ENCODE data around the gene ACOXL. TPM values are rescaled to one million over a fixed set of nuclear protein-coding genes. Genes with fewer than 3 reads are reported as not detected.
"Not testable (repeated sequence)": the region's sequence is repeated elsewhere in the genome, so short reads cannot be mapped to it uniquely, and the experiment has no call there.

Gene ACOXL
- total RNA-seq, 1 donor from 2014 or later = not detected

GRCh38 chr2:111072220-111072871, 340.0 kb downstream of the ACOXL start:
- intact Hi-C loops (cut with DNase I) = no loop called here
- DNase-seq (no peak), ATAC-seq (ENCODE audit: poor library complexity) (no peak)

DNA sequence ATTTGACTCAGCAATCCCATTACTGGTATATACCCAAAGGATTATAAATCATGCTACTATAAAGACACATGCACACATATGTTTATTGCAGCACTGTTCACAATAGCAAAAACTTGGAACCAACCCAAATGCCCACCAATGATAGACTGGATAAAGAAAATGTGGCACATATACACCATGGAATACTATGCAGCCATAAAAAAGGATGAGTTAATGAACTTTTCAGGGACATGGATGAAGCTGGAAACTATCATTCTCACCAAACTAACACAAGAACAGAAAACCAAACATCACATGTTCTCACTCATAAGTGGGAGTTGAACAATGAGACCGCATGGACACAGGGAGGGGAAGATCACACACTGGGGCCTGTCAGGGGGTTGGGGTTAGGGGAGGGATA, 350.3 kb downstream of the ACOXL start:
- ATAC-seq (ENCODE audit: poor library complexity); DNase-seq; intact Hi-C loops (cut with DNase I): not testable (repeated sequence)

DNA sequence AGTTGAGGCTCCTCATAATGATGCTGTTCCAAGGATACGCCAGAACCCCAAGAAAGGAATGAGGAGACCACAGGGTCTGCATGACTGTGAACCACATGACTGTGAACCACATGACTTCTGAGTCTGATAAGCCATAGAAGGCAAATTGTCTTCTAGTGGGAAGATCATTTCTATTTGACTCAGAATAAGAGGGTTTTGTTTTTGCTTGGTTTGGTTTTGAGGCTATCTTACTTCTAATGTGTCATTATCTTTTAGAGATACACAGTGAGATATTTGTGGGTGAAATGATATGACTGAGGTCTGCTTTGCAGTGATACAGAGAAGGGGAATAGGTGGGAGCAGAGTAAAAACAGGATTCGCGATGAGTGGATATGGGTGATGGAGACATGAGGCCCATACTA, 359.4 kb downstream of the ACOXL start:
- DNase-seq (no peak), ATAC-seq (ENCODE audit: poor library complexity) (no peak)
- intact Hi-C loops (cut with DNase I) = no loop called here

DNA sequence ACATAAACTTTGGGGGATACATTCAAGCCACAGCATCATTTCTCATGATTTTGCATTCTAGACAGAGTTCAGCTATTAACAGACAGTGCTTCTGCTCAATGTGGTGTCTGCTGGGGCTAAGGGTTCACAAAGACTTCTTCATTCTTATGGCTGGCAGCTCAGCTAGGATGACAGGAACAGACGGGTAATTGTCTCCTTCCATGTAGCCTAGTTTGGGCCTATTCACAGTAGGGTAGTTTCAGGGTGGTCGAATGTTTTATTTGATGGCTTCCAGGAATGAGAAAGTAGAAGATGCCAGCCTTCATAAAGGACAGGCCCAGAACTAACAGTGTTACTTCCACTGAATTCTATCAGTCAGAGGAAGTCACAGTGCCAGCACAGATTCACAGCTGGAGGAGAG, 362.3 kb downstream of the ACOXL start:
- DNase-seq (no peak), ATAC-seq (ENCODE audit: poor library complexity) (no peak)
- intact Hi-C loops (cut with DNase I) = no loop called here

DNA sequence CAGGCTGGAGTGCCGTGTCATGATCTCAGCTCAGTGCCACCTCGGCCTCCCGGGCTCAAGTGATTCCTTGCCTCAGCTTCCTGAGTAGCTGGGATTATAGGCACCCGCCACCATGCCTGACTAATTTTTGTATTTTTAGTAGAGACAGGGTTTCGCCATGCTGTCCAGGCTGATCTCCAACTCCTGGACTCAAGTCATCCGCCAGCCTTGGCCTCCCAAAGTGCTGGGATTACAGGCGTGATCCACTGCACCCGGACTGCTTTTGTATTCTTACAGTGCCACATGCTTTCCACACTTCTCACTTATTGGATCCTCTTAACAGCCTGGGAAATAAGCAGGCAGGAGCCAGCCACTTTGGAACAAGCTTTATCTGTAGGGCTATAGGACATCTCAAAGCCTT, 363.1 kb downstream of the ACOXL start:
- ATAC-seq (ENCODE audit: poor library complexity) (no peak), DNase-seq (no peak)
- intact Hi-C loops (cut with DNase I) = no loop called here

- intact Hi-C loops (cut with DNase I) = no loop called here
- ATAC-seq (ENCODE audit: poor library complexity) = no peak
- DNase-seq = no peak
Observed at GRCh38 chr2:111099402-111099801, 367.0 kb downstream of the ACOXL start.

- ATAC-seq (ENCODE audit: poor library complexity) (no peak), DNase-seq (no peak)
- intact Hi-C loops (cut with DNase I) = no loop called here
Observed at GRCh38 chr2:111100087-111100764, 367.9 kb downstream of the ACOXL start.

GRCh38 chr2:111100765-111101162, 368.4 kb downstream of the ACOXL start:
- intact Hi-C loops (cut with DNase I) = no loop called here
- ATAC-seq (ENCODE audit: poor library complexity) (no peak), DNase-seq (no peak)

- no peak for ATAC-seq (ENCODE audit: poor library complexity)
- no peak for DNase-seq
- intact Hi-C loops (cut with DNase I) = no loop called here
Observed at GRCh38 chr2:111101592-111101991, 369.2 kb downstream of the ACOXL start.

DNA sequence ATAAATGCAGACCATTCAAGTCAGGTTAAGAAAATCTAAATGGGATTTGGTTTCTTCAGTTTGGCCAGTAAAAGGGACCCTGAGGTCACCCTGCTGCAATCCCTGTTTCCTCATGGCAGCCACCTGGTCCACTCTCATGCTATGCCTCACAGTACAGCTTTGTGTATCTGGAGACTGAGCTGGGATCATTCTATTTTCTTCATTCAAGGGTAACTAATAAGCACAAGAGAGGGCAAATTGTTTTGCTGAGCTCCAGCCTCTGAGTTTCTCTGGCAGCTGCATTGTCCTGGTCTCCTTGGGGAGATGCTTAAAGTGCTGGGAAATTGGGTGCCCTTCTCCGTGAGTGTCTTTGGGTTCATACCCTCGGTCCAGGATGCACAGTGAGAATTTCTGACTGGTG, 369.8 kb downstream of the ACOXL start:
- DNase-seq (no peak), ATAC-seq (ENCODE audit: poor library complexity) (no peak)
- intact Hi-C loops (cut with DNase I) = no loop called here

GRCh38 chr2:111105926-111106325, 373.6 kb downstream of the ACOXL start:
- no peak for ATAC-seq (ENCODE audit: poor library complexity)
- intact Hi-C loops (cut with DNase I) = no loop called here
- no peak for DNase-seq

- ATAC-seq (ENCODE audit: poor library complexity) = no peak
- intact Hi-C loops (cut with DNase I) = no loop called here
- DNase-seq = no peak
Observed at GRCh38 chr2:111106706-111107105, 374.3 kb downstream of the ACOXL start.

DNA sequence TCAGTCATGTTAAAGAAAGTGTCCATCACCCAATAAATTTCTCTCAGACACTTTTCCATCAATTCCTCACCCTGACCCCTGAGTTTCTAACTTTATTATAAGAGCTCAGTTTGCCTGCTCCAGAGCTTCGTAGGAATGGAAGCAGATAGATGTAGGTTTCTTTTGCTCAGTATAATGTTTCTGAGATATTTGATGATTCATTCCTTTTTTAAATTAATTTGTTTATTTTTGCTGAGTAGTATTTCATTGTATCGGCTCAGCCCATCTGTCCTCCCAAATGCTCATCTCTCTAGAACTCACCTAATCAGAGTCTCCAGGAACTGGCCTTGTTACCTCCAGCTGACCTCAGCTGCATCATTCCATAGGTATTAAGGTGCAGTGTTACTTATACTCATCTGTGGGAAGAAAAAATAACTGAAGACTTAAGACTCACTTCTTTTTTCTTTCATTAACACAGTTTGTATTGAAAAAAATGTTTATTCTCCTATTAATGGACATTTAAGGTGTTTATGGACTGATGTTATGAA, 376.4 kb downstream of the ACOXL start:
- intact Hi-C loops (cut with DNase I) = no loop called here
- no peak for DNase-seq
- no peak for ATAC-seq (ENCODE audit: poor library complexity)

GRCh38 chr2:111111101-111111755, 378.9 kb downstream of the ACOXL start:
- no peak for ATAC-seq (ENCODE audit: poor library complexity)
- intact Hi-C loops (cut with DNase I) = loop anchor here (10.0 kb wide), 1 partner anchor 554 kb away; no protein-coding TSS in a partner anchor
- no peak for DNase-seq

- ATAC-seq (ENCODE audit: poor library complexity) = no peak
- DNase-seq = no peak
- intact Hi-C loops (cut with DNase I) = loop anchor here (10.0 kb wide), 1 partner anchor 551 kb away; no protein-coding TSS in a partner anchor
Observed at GRCh38 chr2:111113838-111114237, 381.5 kb downstream of the ACOXL start.

- intact Hi-C loops (cut with DNase I) = loop anchor here (5.0 to 10.0 kb wide), 2 partner anchors 304 to 549 kb away; no protein-coding TSS in a partner anchor
- ATAC-seq (ENCODE audit: poor library complexity) = no peak
Observed at GRCh38 chr2:111116011-111116746, 383.8 kb downstream of the ACOXL start.

DNA sequence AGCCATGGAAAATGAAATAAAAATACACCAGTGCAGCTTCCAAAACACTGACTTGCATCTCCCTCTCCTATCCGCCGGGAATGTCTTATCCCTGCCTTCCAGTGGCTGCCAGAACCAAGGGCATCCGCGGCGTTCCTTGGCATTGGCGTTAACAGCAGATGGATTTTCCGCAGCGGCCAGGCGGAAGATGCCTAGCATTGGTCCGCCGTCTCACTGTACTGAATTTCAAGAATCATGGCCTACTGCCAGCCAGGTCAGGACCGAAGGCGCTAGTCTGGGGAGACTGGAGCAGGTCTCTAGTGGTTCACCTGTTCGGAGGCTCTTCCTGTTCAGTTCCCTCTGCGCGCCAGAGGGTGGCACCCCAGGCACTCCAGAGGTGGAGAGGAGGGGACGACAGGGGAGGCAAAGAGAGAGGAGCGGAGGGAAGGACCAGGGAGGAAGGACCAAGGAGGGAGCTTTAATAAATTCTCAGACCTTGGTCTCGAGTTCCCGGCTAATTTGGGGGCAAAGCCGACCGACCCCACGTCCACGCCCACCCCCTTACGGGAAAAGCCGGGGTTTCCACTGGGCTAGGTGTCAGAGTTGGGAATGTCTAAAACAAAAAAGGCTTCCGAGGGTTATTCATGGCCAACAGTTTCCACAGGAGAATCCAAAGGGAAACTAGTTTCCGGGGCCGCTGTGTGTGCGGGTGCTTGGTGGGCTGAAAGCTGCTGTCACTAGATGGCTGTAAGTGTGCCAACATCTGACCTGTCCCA, 384.6 kb downstream of the ACOXL start:
- peak; percentile 82 for DNase-seq
- peak; percentile 63 for ATAC-seq (ENCODE audit: poor library complexity)
- intact Hi-C loops (cut with DNase I) = loop anchor here (5.0 to 10.0 kb wide), 2 partner anchors 305 to 548 kb away; no protein-coding TSS in a partner anchor

More at GRCh38 chr2:111116011-111116746, 383.8 kb downstream of the ACOXL start:
- no peak for DNase-seq

Data from Right ventricle myocardium superior (tissue), 1 donor.